Measurements from ENCODE around the gene ADAMTSL2. TPM values are rescaled to one million over a fixed set of nuclear protein-coding genes. Genes with fewer than 3 reads are reported as not detected.

The ADAMTSL2 gene
- total and polyA plus RNA-seq, 4 donors = 1.8 to 18.2 (median 7.7) TPM

DNA sequence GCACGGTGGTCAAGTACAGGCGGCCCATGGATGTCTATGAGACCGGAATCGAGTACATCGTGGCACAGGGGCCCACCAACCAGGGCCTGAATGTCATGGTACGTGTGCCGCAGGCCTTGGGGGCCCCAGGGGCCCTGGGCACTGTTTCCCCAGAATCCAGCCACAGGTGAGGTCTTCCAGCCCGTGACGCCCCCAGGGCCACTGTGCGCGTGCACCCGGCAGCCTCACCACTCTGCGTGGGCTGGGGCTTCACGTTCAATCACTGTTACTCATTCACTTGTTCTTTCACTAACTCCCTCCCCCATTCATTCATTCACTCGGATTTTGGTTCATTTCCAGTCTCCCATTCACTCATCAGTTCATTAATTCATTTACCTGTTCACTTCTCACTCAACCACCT lies 12.6 kb downstream of the ADAMTSL2 start:
- DNase-seq (ENCODE audit: low spot score) = no peak
- Histone ChIP-seq H3K4me3 (ENCODE audit: low read depth in 1 of 3, low read length in 3 of 3) (no peak overlapping the region), H3K4me1 (ENCODE audit: control insufficient read depth in 4 of 4, insufficient read depth in 4 of 4, low read length in 3 of 4) (peaks cover 0 to 23% (median 10%) of the 10 kb centered on the region in 4 donors), H3K9me3 (ENCODE audit: control insufficient read depth in 4 of 4, low read length in 3 of 4) (no peaks in the 10 kb centered on the region), H3K27me3 (ENCODE audit: control insufficient read depth in 4 of 4, insufficient read depth in 4 of 4, low read length in 3 of 4) (no peaks in the 10 kb centered on the region), H3K36me3 (ENCODE audit: control insufficient read depth in 4 of 4, insufficient read depth in 3 of 4, low read depth in 1 of 4, low read length in 3 of 4) (peaks cover 0 to 16% (median 7%) of the 10 kb centered on the region in 4 donors), H3K27ac (ENCODE audit: low read depth in 1 of 2, low read length in 2 of 2) (no peak overlapping the region), H3K9ac (ENCODE audit: low read depth in 1 of 2, low read length in 2 of 2) (no peak overlapping the region)
- TF ChIP-seq FOXA1 (IDR thresholded peaks at IDR 0.05) (no peak), HNF4A (conservative IDR thresholded peaks at IDR 0.05) (no peak)
- TF ChIP-seq, protein P1, sequence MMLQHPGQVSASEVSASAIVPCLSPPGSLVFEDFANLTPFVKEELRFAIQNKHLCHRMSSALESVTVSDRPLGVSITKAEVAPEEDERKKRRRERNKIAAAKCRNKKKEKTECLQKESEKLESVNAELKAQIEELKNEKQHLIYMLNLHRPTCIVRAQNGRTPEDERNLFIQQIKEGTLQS (IDR thresholded peaks at IDR 0.05) = no peak
- WGBS = 85% methylated on average over 15 of the region's 15 CpGs

DNA sequence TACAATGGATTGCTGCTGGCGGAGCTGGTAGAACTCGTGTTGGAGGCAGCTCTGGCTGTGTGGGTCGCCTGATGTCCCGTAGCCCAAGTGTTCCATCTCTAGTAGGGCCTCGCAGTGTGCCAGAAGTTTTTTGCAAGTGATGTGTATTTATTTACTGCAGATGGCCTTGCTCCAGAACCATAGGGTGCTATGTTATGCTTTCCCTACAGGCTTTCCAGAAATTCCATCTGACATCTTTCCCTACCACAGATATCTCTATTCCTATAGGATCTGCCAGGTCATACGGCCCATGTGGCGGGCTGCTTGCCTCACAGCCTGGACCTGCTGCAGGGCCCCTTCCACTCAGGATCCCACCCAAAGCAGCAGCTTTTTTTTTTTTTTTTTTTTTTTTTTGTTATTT lies 16.9 kb downstream of the ADAMTSL2 start:
- no peaks in the 10 kb centered on the region for H3K9me3 ChIP-seq (ENCODE audit: control insufficient read depth in 4 of 4, low read length in 3 of 4)
- H3K9ac ChIP-seq (ENCODE audit: low read depth in 1 of 2, low read length in 2 of 2) = no peak overlapping the region
- no peak for DNase-seq (ENCODE audit: low spot score)
- no peak overlapping the region for H3K4me3 ChIP-seq (ENCODE audit: low read depth in 1 of 3, low read length in 3 of 3)
- no peak for TF ChIP-seq NR2F2 (IDR thresholded peaks at IDR 0.05)
- H3K27me3 ChIP-seq (ENCODE audit: control insufficient read depth in 4 of 4, insufficient read depth in 4 of 4, low read length in 3 of 4) = no peaks in the 10 kb centered on the region
- H3K4me1 ChIP-seq (ENCODE audit: control insufficient read depth in 4 of 4, insufficient read depth in 4 of 4, low read length in 3 of 4) = peaks cover 0 to 4% (median 1%) of the 10 kb centered on the region in 4 donors
- 88% methylated on average over 7 of the region's 7 CpGs for WGBS
- H3K36me3 ChIP-seq (ENCODE audit: control insufficient read depth in 4 of 4, insufficient read depth in 3 of 4, low read depth in 1 of 4, low read length in 3 of 4) = peaks cover 0 to 26% (median 5%) of the 10 kb centered on the region in 4 donors
- H3K27ac ChIP-seq (ENCODE audit: low read depth in 1 of 2, low read length in 2 of 2) = no peak overlapping the region

DNA sequence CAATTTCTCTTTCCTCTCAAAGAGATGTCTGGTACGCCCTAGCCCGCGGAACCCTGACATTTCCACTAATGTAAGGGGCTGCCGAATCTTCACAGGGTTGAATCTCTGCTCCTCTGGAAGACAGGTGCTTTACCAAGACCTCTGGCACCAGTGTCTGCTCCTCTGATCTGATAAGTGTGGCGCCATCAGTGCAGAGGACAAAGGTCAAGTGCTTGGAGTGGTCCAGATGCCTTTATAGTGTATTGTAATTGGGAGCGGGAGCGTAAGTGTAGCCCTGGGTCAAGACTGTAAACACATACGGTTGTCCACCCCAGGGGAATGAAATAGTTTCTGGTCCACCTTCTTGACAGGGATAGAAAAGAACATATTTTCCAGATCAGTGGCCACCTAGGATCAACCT lies 17.7 kb downstream of the ADAMTSL2 start:
- peaks cover 0 to 24% (median 5%) of the 10 kb centered on the region in 4 donors for H3K36me3 ChIP-seq (ENCODE audit: control insufficient read depth in 4 of 4, insufficient read depth in 3 of 4, low read depth in 1 of 4, low read length in 3 of 4)
- H3K27ac ChIP-seq (ENCODE audit: low read depth in 1 of 2, low read length in 2 of 2) = no peak overlapping the region
- TF ChIP-seq, protein P2, sequence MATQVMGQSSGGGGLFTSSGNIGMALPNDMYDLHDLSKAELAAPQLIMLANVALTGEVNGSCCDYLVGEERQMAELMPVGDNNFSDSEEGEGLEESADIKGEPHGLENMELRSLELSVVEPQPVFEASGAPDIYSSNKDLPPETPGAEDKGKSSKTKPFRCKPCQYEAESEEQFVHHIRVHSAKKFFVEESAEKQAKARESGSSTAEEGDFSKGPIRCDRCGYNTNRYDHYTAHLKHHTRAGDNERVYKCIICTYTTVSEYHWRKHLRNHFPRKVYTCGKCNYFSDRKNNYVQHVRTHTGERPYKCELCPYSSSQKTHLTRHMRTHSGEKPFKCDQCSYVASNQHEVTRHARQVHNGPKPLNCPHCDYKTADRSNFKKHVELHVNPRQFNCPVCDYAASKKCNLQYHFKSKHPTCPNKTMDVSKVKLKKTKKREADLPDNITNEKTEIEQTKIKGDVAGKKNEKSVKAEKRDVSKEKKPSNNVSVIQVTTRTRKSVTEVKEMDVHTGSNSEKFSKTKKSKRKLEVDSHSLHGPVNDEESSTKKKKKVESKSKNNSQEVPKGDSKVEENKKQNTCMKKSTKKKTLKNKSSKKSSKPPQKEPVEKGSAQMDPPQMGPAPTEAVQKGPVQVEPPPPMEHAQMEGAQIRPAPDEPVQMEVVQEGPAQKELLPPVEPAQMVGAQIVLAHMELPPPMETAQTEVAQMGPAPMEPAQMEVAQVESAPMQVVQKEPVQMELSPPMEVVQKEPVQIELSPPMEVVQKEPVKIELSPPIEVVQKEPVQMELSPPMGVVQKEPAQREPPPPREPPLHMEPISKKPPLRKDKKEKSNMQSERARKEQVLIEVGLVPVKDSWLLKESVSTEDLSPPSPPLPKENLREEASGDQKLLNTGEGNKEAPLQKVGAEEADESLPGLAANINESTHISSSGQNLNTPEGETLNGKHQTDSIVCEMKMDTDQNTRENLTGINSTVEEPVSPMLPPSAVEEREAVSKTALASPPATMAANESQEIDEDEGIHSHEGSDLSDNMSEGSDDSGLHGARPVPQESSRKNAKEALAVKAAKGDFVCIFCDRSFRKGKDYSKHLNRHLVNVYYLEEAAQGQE (IDR thresholded peaks at IDR 0.05) = no peak
- TF ChIP-seq JUND (IDR thresholded peaks at IDR 0.05) (no peak), NR2F2 (IDR thresholded peaks at IDR 0.05) (no peak), HNF4G (IDR thresholded peaks at IDR 0.05) (no peak), SP1 (IDR thresholded peaks at IDR 0.05) (no peak), GABPA (IDR thresholded peaks at IDR 0.05 in 1 of 2, conservative IDR thresholded peaks at IDR 0.05 in 1 of 2) (no peak), YY1 (IDR thresholded peaks at IDR 0.05) (no peak), FOXA1 (IDR thresholded peaks at IDR 0.05) (no peak), RXRA (IDR thresholded peaks at IDR 0.05) (no peak), TAF1 (conservative IDR thresholded peaks at IDR 0.05) (no peak), HNF4A (conservative IDR thresholded peaks at IDR 0.05) (no peak), EGR1 (IDR thresholded peaks at IDR 0.05; ENCODE audit: low read depth in 2 of 2) (no peak)
- TF ChIP-seq, protein P3, sequence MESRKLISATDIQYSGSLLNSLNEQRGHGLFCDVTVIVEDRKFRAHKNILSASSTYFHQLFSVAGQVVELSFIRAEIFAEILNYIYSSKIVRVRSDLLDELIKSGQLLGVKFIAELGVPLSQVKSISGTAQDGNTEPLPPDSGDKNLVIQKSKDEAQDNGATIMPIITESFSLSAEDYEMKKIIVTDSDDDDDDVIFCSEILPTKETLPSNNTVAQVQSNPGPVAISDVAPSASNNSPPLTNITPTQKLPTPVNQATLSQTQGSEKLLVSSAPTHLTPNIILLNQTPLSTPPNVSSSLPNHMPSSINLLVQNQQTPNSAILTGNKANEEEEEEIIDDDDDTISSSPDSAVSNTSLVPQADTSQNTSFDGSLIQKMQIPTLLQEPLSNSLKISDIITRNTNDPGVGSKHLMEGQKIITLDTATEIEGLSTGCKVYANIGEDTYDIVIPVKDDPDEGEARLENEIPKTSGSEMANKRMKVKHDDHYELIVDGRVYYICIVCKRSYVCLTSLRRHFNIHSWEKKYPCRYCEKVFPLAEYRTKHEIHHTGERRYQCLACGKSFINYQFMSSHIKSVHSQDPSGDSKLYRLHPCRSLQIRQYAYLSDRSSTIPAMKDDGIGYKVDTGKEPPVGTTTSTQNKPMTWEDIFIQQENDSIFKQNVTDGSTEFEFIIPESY (IDR thresholded peaks at IDR 0.05) = no peak
- TF ChIP-seq, protein P4, sequence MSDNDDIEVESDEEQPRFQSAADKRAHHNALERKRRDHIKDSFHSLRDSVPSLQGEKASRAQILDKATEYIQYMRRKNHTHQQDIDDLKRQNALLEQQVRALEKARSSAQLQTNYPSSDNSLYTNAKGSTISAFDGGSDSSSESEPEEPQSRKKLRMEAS (IDR thresholded peaks at IDR 0.05) = no peak
- TF ChIP-seq, protein P5, sequence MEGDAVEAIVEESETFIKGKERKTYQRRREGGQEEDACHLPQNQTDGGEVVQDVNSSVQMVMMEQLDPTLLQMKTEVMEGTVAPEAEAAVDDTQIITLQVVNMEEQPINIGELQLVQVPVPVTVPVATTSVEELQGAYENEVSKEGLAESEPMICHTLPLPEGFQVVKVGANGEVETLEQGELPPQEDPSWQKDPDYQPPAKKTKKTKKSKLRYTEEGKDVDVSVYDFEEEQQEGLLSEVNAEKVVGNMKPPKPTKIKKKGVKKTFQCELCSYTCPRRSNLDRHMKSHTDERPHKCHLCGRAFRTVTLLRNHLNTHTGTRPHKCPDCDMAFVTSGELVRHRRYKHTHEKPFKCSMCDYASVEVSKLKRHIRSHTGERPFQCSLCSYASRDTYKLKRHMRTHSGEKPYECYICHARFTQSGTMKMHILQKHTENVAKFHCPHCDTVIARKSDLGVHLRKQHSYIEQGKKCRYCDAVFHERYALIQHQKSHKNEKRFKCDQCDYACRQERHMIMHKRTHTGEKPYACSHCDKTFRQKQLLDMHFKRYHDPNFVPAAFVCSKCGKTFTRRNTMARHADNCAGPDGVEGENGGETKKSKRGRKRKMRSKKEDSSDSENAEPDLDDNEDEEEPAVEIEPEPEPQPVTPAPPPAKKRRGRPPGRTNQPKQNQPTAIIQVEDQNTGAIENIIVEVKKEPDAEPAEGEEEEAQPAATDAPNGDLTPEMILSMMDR (IDR thresholded peaks at IDR 0.05; ENCODE audit: low read depth, low read length, missing input control) = no peak
- TF ChIP-seq, protein P1 (IDR thresholded peaks at IDR 0.05) = no peak
- 89% methylated on average over 8 of the region's 8 CpGs for WGBS
- H3K4me1 ChIP-seq (ENCODE audit: control insufficient read depth in 4 of 4, insufficient read depth in 4 of 4, low read length in 3 of 4) = no peaks in the 10 kb centered on the region
- no peaks in the 10 kb centered on the region for H3K9me3 ChIP-seq (ENCODE audit: control insufficient read depth in 4 of 4, low read length in 3 of 4)
- H3K4me3 ChIP-seq (ENCODE audit: low read depth in 1 of 3, low read length in 3 of 3) = no peak overlapping the region
- no peak overlapping the region for H3K9ac ChIP-seq (ENCODE audit: low read depth in 1 of 2, low read length in 2 of 2)
- no peak for DNase-seq (ENCODE audit: low spot score)
- H3K27me3 ChIP-seq (ENCODE audit: control insufficient read depth in 4 of 4, insufficient read depth in 4 of 4, low read length in 3 of 4) = no peaks in the 10 kb centered on the region
